ENCODE results near the gene XRRA1. TPM values are rescaled to one million over a fixed set of nuclear protein-coding genes. Genes with fewer than 3 reads are reported as not detected.

Gene XRRA1
- total and polyA plus RNA-seq, 2 of the 4 experiments (the other 2 are of a cell fraction): 5.4 to 6.3 TPM

DNA sequence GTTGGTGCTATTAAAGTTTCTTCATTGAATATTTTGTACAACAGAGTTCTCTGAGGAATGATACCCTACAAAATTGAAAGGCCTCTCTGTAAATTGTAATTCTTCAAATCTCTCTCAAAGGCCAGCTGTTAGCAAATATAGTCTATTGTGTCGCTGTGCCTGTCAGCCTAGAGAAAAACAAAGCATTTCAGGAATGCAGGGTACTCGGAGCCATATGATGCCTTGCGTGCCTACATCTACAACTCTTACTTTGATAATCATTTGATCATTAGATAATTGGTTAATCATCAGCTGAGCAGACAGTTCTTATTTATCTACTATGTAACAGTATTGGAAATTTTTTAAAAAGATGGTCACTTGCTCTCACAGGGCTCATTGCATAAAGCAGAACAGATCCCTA is 132.9 kb downstream of the XRRA1 start:
- Histone ChIP-seq H3K27me3 (ENCODE audit: control insufficient read depth, insufficient read depth, low read length) (no peaks in the 10 kb centered on the region), H3K36me3 (ENCODE audit: control insufficient read depth, insufficient read depth, low read length) (peaks cover 4% of the 10 kb centered on the region; the same call in 1 of the 2 replicates), H3K9ac (ENCODE audit: low read depth, low read length) (no peak overlapping the region), H3K18ac (ENCODE audit: low read depth, low read length) (no peak overlapping the region), H4K5ac (ENCODE audit: low read depth, low read length) (no peak overlapping the region), H2BK120ac (ENCODE audit: low read depth, low read length) (no peak overlapping the region), H2AK9ac (replicated peaks; ENCODE audit: low read depth, low read length, poor library complexity) (no peak overlapping the region), H4K20me1 (ENCODE audit: insufficient read depth, low read length) (0 out of 2 replicates have a peak, but pooled peaks cover 4% of the 10 kb centered on the region), H2AFZ (replicated peaks; ENCODE audit: low read length, poor library complexity) (no peak overlapping the region), H3K23ac (ENCODE audit: low read depth, low read length) (no peak overlapping the region), H3K4ac (ENCODE audit: low read depth, low read length) (no peak overlapping the region), H3K56ac (ENCODE audit: extremely low read depth, insufficient read depth, low read length) (no peak overlapping the region), H3K9me1 (ENCODE audit: insufficient read depth, low read length) (0 out of 2 replicates have a peak, but pooled peaks cover 3% of the 10 kb centered on the region), H2BK20ac (ENCODE audit: low read depth, low read length) (no peak overlapping the region), H3K4me3 (ENCODE audit: insufficient read depth, low read depth, low read length) (no peak overlapping the region), H3K9me3 (ENCODE audit: control insufficient read depth, insufficient read depth, low read length) (no peaks in the 10 kb centered on the region), H2BK5ac (ENCODE audit: low read depth, low read length, poor library complexity, severe bottlenecking) (no peak overlapping the region), H3K4me2 (ENCODE audit: low read depth, low read length) (no peak overlapping the region), H2AK5ac (ENCODE audit: low read depth, low read length) (no peak overlapping the region), H3K79me1 (ENCODE audit: low read depth in 1 of 2, low read length in 2 of 2) (peaks cover 17 to 29% of the 10 kb centered on the region in 2 experiments), H4K91ac (ENCODE audit: insufficient read depth, low read depth, low read length) (no peak overlapping the region), H3K14ac (replicated peaks; ENCODE audit: low read depth, low read length) (no peak overlapping the region), H2BK15ac (ENCODE audit: low read depth, low read length) (no peak overlapping the region), H3K27ac (ENCODE audit: insufficient read depth, low read length) (no peak overlapping the region), H3K4me1 (ENCODE audit: control insufficient read depth, insufficient read depth, low read length) (peaks cover 15% of the 10 kb centered on the region), H4K8ac (ENCODE audit: low read depth in 2 of 2, low read length in 2 of 2) (no peak overlapping the region)
- ATAC-seq (ENCODE audit: low read depth) (no peak), DNase-seq (no peak)
- dilution Hi-C loops (cut with HindIII; ENCODE audit: low sequenced_read_pairs, unreplicated experiment) (no loop called here), in situ Hi-C loops (cut with MboI; ENCODE audit: low sequenced_read_pairs) (no loop called here), intact Hi-C loops (cut with micrococcal nuclease) (loop anchor here (5.0 kb wide), 1 partner anchor 64 kb away; no protein-coding TSS in a partner anchor)
- no CpG with 5 or more reads among the region's 3 CpGs for WGBS, 2 experiments (ENCODE audit: extremely low coverage in 2 of 2, insufficient read length in 1 of 2)
- no peak for TF ChIP-seq CHD1 (IDR thresholded peaks at IDR 0.05; ENCODE audit: low read depth, low read length)
- no peak for TF ChIP-seq ELK1 (IDR thresholded peaks at IDR 0.05; ENCODE audit: borderline replicate concordance, low read depth, low read length)
- no peak for TF ChIP-seq MAZ (IDR thresholded peaks at IDR 0.05; ENCODE audit: borderline replicate concordance, low read depth, low read length)
- no peak for TF ChIP-seq SMC3 (IDR thresholded peaks at IDR 0.05; ENCODE audit: low read depth, low read length)
- no peak for TF ChIP-seq RAD21 (IDR thresholded peaks at IDR 0.05; ENCODE audit: low read length)
- TF ChIP-seq CTCF (conservative IDR thresholded peaks at IDR 0.05; ENCODE audit: low read depth, low read length): no peak
- TF ChIP-seq RFX5 (IDR thresholded peaks at IDR 0.05; ENCODE audit: low read depth, low read length): no peak
- no peak for TF ChIP-seq CEBPB (IDR thresholded peaks at IDR 0.05; ENCODE audit: low read depth, low read length)
- TF ChIP-seq POLR2A (IDR thresholded peaks at IDR 0.05; ENCODE audit: low read depth, low read length): no peak
- TF ChIP-seq FOS (IDR thresholded peaks at IDR 0.05; ENCODE audit: low read depth, low read length): no peak
- TF ChIP-seq RCOR1 (IDR thresholded peaks at IDR 0.05; ENCODE audit: insufficient replicate concordance, low read length): no peak
- no peak for TF ChIP-seq MAFK (IDR thresholded peaks at IDR 0.05; ENCODE audit: low read depth, low read length)
- no peak for TF ChIP-seq BHLHE40 (IDR thresholded peaks at IDR 0.05; ENCODE audit: low read depth, low read length)
- no peak for TF ChIP-seq USF2 (IDR thresholded peaks at IDR 0.05; ENCODE audit: low read depth, low read length)
- no peak for TF ChIP-seq MXI1 (IDR thresholded peaks at IDR 0.05; ENCODE audit: borderline replicate concordance, low read depth, low read length)
- TF ChIP-seq NFE2L2 (IDR thresholded peaks at IDR 0.05; ENCODE audit: low read depth, low read length): no peak
- CTCF ChIA-PET: no interaction called here
- POLR2A ChIA-PET (ENCODE audit: unreplicated experiment): no interaction called here
- no TSS peak for BruUV-seq (replicated peaks)
